NCI-H1417 treated with DMSO at 0.1 percent for 48 hours (cell line): ENCODE measurements around the gene PCDHGA7.
"Not testable (repeated sequence)": the region's sequence is repeated elsewhere in the genome, so short reads cannot be mapped to it uniquely, and the experiment has no call there.

Experiments
- DNase-seq: peaks from one replicate; lab custom pipeline; 2025; lab: John Stamatoyannopoulos, UW

Gene PCDHGA7

DNA sequence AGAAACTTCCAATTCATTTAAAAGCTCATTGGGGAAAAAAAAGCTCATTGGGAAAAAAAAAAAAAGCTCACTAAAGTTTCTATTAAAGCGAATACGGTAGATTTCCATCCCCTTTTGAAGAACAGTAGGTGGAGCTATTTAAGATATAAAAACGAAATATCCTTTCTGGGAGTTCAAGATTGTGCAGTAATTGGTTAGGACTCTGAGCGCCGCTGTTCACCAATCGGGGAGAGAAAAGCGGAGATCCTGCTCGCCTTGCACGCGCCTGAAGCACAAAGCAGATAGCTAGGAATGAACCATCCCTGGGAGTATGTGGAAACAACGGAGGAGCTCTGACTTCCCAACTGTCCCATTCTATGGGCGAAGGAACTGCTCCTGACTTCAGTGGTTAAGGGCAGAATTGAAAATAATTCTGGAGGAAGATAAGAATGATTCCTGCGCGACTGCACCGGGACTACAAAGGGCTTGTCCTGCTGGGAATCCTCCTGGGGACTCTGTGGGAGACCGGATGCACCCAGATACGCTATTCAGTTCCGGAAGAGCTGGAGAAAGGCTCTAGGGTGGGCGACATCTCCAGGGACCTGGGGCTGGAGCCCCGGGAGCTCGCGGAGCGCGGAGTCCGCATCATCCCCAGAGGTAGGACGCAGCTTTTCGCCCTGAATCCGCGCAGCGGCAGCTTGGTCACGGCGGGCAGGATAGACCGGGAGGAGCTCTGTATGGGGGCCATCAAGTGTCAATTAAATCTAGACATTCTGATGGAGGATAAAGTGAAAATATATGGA is 48.0 kb downstream of the PCDHGA7 start, which contains the start of gene PCDHGA12:
Gene PCDHGA12, plus strand, starts transcription at position 176 of the 782 bp plus-strand sequence. Its CDS starts 253 bp downstream, at position 429.
- DNase-seq: no peak

DNA sequence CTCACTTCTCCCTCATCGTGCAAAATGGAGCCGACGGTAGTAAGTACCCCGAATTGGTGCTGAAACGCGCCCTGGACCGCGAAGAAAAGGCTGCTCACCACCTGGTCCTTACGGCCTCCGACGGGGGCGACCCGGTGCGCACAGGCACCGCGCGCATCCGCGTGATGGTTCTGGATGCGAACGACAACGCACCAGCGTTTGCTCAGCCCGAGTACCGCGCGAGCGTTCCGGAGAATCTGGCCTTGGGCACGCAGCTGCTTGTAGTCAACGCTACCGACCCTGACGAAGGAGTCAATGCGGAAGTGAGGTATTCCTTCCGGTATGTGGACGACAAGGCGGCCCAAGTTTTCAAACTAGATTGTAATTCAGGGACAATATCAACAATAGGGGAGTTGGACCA is 48.7 kb downstream of the PCDHGA7 start:
- no peak for DNase-seq

DNA sequence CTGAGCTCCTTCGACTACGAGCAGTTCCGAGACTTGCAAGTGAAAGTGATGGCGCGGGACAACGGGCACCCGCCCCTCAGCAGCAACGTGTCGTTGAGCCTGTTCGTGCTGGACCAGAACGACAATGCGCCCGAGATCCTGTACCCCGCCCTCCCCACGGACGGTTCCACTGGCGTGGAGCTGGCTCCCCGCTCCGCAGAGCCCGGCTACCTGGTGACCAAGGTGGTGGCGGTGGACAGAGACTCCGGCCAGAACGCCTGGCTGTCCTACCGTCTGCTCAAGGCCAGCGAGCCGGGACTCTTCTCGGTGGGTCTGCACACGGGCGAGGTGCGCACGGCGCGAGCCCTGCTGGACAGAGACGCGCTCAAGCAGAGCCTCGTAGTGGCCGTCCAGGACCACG is 49.8 kb downstream of the PCDHGA7 start:
- DNase-seq: not testable (repeated sequence)

GRCh38 chr5:141432726-141433125 is 50.2 kb downstream of the PCDHGA7 start:
- DNase-seq: not testable (repeated sequence)

- DNase-seq: no peak
Observed at GRCh38 chr5:141434006-141434405, 51.5 kb downstream of the PCDHGA7 start.
